Fibroblast of the conjunctiva (primary cell): Measurements from ENCODE around the gene CRTC1.
A peak's percentile ranks its signal among the peaks of the same experiment; 100 is the strongest.

Experiments
- DNase-seq: peaks from one replicate; pipeline ENCODE4 v3.0.0-alpha.2; 2010; ENCODE audit warnings: low read depth

CRTC1 gene

DNA sequence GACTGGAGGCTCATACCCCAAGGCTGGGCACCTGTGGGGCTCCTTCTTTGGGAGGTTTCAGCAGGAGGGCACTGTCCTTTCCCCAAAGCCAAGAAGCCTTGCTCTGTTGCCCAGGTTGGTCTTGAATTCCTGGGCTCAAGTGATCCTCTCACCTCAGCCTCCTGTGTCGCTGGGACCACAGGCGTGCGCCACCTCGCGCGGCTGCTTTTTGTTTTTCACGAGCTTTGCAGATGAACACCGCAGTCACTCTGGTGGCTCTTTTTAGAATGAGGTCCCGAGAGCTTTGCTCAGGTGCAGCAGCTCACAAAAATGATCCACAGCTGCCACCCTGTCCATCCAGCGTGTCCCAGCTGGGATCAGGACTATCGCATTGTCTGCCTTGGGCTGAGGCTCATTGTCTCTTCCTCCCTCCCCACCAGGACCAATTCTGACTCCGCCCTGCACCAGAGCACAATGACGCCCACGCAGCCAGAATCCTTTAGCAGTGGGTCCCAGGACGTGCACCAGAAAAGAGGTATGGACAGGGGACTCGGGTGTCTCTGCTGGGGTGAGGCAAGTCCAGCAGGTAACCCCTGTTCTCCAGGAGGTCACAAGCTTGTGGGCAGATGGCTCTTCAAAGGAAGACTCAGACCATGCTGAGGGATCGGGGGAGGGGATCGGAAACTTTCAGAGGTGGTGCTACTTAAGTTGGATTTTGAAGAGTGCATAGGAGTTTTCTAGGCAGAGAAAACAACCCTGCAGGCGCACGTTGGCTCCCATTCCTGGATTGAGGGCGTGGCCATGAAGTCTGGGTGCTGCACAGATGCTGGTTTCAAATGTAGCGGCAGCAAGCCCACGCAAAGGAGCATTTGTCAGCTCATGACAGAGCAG is 66.1 kb downstream of the CRTC1 start:
- no peak for DNase-seq

DNA sequence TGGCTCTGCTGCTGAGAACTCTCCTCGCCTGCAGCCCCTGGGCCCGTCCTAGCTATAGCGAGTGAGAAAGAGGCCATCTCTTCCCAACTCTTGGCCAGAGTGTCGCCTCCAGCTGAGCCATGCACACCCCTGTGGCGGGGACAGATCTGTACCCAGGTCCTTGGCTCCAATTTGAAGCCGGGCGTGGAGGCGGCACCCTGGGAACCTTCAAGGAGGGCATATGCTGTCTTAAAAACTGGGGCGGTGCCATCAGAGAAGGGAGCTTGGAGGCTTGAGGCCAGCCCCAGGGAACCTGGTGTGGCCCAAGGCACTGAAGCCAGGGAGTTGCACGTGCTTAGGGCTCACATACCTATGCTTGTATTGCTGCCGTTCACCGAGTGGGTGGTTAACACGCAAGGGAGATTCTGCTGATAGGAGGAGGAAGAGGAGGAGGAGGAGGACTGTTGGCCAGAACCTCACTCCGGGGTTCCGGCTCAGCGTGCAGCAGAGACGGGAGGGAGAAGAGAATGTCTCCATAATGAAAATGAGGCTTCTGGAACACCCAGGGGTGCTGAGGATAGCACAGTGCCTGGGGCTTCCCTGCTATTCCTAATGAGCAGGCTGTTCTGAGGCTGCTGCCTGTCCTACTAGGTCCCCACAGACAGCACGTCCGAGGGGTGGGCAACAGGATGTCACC is 67.0 kb downstream of the CRTC1 start:
- no peak for DNase-seq

- DNase-seq = no peak
These were observed 68.1 kb downstream of the CRTC1 start for GRCh38 chr19:18751571-18751970.

GRCh38 chr19:18754501-18754900 is 71.0 kb downstream of the CRTC1 start:
- no peak for DNase-seq

GRCh38 chr19:18756896-18757295 is 73.4 kb downstream of the CRTC1 start:
- no peak for DNase-seq

DNA sequence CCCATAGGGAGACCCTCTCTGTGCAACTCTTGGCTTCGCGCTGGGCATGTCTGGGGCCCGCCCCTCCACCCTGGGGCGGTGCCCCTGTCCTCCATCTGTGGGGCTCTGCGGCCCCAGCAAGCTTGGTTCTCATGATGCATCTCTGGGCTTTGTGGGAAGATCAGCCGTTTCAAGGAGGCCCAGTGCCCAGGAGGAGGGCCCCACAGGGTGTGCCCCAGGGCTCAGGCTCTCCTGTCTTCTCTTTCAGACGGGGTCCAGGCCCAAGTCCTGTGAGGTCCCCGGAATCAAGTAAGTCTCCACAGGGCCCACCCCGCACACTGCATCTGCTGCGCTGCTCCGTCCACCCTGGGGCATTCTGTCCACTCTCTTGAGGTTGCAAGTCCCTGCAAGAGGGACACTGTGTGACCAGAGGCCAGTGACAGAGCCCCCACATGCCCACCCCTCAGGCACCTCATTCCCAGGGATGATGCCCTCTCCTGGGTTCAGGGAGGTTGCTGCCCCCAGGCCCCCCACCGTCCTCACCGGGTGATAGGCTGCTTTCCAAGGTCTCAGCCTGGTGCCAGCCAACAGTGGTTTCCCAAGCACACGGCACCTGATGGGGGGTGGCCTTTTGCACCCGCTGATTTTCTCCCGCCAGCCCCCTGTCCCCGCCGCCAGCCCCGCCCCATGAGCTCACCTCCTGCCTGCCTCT is 76.0 kb downstream of the CRTC1 start:
- no peak for DNase-seq

- DNase-seq = no peak
These were observed 76.5 kb downstream of the CRTC1 start for GRCh38 chr19:18759995-18760426.

- DNase-seq = no peak
These were observed 77.2 kb downstream of the CRTC1 start for GRCh38 chr19:18760440-18761383.

DNA sequence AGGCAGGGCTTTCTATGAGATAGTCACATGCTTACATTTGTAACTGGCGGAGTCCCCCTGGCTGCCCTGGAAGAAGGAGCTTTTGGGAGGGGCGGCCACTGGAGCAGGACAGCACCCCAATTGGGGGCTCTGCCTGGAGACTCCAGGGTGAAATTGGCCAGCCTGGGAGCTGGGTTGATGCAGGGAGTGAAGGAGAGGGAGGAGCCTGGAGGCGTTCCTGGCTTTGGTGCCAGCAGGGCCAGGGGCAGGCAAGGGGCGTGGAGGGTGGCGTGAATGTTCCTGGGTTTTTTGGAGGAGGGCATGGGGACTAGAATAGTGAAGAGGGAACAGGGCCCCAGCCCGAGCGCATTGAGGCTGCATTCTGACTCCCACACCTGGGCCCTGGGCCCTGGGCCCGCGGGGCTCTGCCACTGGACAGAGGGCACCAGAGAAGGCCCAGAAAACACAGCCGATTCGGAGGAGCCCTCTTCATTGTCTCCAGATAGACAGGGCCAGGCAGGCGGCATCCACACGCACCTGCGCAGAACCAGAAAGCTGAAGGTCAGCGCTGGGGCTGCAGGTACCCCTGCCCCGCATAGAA is 78.1 kb downstream of the CRTC1 start:
- DNase-seq = no peak

DNA sequence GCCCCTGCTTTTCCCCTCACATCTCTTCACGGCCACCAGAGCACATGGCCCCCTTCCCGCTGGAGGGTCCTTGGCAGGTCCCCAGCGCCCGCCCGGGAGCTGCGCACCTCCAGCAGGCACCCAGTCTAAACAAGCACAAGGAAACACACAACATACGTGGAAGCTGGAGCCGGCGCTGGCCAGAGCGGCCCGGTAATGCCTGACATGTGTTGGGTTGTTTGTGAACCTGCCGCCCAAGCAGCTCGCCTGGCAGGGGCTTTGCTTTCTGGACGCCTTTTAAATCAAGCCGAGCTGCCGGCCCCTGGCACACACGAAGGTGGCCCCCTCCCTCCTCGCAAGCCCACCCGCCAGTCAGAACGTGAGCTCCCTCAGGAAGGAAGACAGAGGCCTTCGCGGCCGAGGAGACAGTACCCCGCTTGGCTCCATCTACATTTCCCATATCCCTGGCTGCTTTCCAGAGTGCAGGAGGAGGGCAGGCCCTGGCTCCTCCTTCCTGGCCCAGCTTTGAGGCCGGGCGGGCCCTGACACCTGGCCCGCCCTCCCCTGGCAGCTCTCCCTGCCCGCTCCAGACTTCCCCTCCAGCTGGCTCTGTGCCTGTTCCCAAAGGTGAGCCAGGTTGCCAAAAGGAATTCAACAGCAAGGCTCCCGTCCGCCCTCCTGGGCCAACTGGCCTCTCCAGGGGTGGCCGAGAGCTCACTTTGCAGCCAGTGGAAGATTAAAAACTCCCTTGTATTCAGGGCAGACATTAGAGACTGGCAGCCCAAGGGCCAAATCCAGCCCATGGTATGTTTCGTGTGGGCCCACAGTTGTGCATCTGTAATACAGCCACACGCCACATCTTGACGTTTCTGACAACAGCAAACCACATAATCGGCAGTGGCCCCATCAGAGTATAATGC is 78.9 kb downstream of the CRTC1 start:
- peak; percentile 20 for DNase-seq

- DNase-seq = peak; percentile 17
These were observed 80.5 kb downstream of the CRTC1 start for GRCh38 chr19:18763674-18764590.

DNA sequence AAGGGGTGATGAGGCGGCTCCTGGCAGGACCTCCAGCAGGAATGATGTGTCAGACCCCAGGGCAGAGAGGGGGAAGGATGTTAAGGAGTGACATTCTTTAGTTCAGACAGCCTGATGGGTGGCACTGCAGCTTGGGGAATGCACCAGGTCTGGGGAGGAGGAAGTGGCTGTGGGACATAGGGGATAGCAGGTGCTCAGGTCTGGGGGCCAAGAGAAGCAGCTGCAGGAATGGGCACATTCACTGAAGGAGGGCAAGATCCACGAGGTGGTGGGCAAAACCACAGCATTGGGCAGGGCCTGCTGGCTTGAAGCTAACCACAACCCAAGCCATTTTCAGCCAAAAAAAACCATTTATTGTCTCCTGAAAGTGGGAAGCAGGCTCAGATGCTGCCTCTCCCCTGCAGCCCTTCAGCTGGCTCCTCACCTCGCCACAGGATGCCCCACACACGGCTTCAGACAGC is 81.1 kb downstream of the CRTC1 start:
- DNase-seq = no peak

GRCh38 chr19:18765224-18765623 is 81.7 kb downstream of the CRTC1 start:
- DNase-seq = no peak

- no peak for DNase-seq
These were observed 84.7 kb downstream of the CRTC1 start for GRCh38 chr19:18768046-18768771.

GRCh38 chr19:18768997-18769891 is 85.8 kb downstream of the CRTC1 start:
- DNase-seq = no peak

GRCh38 chr19:18769989-18770528 is 86.6 kb downstream of the CRTC1 start:
- DNase-seq = no peak
